GM18907 (cell line): ENCODE measurements around the gene CD200.

Experiments used
- ATAC-seq: cut with Tn5 transposase; IDR thresholded peaks from one replicate; pipeline ENCODE4 v1.9.1; 2021; ENCODE audit warnings: mild to moderate bottlenecking, moderate library complexity; ENCODE audit not compliant: unreplicated experiment

The CD200 gene

GRCh38 chr3:112407888-112408702 is 75.1 kb downstream of the CD200 start:
- peak; percentile 28 for ATAC-seq

- ATAC-seq, result no peak
Measured at GRCh38 chr3:112409041-112409440, 76.1 kb downstream of the CD200 start.

GRCh38 chr3:112411425-112411824 is 78.5 kb downstream of the CD200 start:
- ATAC-seq, result no peak
